Osteocyte (in vitro differentiated cells): Measurements from ENCODE around the gene TRIM4. TPM values are rescaled to one million over a fixed set of nuclear protein-coding genes. Genes with fewer than 3 reads are reported as not detected.
A peak's percentile ranks its signal among the peaks of the same experiment; 100 is the strongest.

Experiments
- DNase-seq: peaks from one replicate; pipeline ENCODE4 v3.0.0; 2021; ENCODE audit warnings: mixed read lengths; ENCODE audit not compliant: unreplicated experiment; ENCODE audit errors: extremely low spot score
- H3K27ac Mint-ChIP-seq: one replicate; pipeline ENCODE4 v1.8.0; 2021; ENCODE audit warnings: mild to moderate bottlenecking, mixed read lengths; ENCODE audit not compliant: unreplicated experiment
- H3K27me3 Mint-ChIP-seq: one replicate; pipeline ENCODE4 v1.8.0; 2021; ENCODE audit warnings: mixed read lengths; ENCODE audit not compliant: unreplicated experiment
- H3K36me3 Mint-ChIP-seq: one replicate; pipeline ENCODE4 v1.8.0; 2021; ENCODE audit warnings: mixed read lengths; ENCODE audit not compliant: unreplicated experiment
- H3K4me1 Mint-ChIP-seq: one replicate; pipeline ENCODE4 v1.8.0; 2021; ENCODE audit warnings: mixed read lengths; ENCODE audit not compliant: unreplicated experiment
- H3K4me3 Mint-ChIP-seq: one replicate; pipeline ENCODE4 v1.8.0; 2021; ENCODE audit warnings: mild to moderate bottlenecking, moderate library complexity, mixed read lengths; ENCODE audit not compliant: unreplicated experiment
- H3K9me3 Mint-ChIP-seq: one replicate; pipeline ENCODE4 v1.8.0; 2021; ENCODE audit warnings: mixed read lengths; ENCODE audit not compliant: unreplicated experiment
- total RNA-seq: library from RNA; stranded (reverse); gene quantifications from 2 replicates; pipeline ENCODE4 v1.2.1, GENCODE V29; 2021
- TF ChIP-seq, protein P1 (sequence below): fragments of 200-600 bp; sonication (generic); IDR thresholded peaks from 2 replicates; pipeline ENCODE4 v1.5.0; 2021; ENCODE audit warnings: antibody characterized with exemption, mild to moderate bottlenecking, moderate library complexity

The TRIM4 gene
- total RNA-seq, 1 donor from 2014 or later = 13.1 TPM

DNA sequence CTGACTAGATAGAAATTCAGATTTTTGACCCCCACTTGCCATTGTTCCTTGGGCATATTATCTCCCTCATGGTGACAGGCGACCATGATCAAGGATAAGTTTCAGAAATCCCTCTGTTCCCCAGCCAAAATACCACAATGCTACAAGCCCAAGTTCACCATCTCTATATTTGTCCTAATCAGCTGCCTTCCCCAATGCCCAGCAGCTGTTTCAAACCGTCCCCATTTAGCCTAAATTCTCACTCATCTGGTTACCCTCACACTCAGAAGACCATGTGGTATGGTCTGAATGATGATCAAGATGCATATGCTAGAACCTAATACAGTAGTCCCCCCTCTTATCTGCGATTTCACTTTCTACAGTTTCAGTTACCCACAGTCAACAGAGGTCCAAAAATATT lies 11.0 kb upstream of the TRIM4 start:
- Mint-ChIP-seq H3K4me1 (peaks cover 8% of the 10 kb centered on the region), H3K4me3 (no peak overlapping the region), H3K9me3 (no peaks in the 10 kb centered on the region), H3K36me3 (no peaks in the 10 kb centered on the region), H3K27me3 (peaks cover 62% of the 10 kb centered on the region), H3K27ac (no peak overlapping the region)
- TF ChIP-seq, protein P1, sequence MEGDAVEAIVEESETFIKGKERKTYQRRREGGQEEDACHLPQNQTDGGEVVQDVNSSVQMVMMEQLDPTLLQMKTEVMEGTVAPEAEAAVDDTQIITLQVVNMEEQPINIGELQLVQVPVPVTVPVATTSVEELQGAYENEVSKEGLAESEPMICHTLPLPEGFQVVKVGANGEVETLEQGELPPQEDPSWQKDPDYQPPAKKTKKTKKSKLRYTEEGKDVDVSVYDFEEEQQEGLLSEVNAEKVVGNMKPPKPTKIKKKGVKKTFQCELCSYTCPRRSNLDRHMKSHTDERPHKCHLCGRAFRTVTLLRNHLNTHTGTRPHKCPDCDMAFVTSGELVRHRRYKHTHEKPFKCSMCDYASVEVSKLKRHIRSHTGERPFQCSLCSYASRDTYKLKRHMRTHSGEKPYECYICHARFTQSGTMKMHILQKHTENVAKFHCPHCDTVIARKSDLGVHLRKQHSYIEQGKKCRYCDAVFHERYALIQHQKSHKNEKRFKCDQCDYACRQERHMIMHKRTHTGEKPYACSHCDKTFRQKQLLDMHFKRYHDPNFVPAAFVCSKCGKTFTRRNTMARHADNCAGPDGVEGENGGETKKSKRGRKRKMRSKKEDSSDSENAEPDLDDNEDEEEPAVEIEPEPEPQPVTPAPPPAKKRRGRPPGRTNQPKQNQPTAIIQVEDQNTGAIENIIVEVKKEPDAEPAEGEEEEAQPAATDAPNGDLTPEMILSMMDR = no peak
- DNase-seq = peak; percentile 13

DNA sequence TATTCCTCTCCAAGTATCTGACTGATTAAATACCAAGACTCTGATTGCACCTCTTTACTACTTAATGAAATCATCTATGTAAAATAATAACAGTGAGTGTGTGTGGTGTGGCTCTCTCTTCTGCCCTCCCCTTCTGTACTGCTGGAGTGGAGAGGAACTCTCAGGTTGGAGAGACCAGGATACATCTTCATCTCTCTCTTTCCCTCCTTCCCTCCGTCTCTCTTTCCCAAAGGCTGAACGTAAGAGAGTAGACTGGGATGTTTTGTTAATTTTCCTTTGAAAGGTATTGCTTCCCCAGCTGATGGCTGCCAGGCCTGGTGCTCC lies 10.4 kb upstream of the TRIM4 start:
- H3K27ac Mint-ChIP-seq = no peak overlapping the region

DNA sequence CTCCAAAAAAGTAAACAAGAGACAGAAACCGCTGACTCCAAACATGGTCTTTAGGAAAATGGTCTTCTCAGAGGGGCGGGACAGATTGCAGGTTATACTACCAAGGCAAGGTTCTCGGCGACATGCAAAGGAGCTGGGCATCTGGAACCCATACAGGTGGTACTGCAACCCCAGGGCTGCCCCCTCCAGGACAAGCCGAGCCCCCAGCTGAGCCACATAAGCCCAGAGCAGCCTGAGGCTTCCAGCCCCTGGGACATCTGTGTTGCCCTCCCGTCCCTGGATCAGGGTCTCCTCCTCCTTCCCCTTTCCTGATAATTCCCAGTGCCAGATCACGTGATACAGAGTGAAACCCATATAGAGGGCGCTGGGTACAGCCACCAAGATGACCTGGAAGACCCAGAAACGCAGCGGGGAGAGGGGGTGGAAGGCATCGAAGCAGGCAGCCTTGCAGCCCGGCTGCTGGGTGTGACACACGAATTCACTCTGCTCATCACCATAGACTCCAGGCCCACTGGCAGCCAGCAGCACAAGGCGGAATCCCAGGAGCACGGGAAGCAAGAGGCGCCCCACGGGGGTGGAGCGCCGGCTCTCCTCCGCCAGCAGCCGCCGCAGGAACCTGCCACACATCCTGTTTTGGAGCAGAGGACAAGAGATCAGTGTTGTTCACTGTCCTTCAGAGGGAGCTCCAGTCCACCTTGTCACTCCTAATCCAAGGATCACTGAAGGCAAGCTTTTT lies 9.8 kb upstream of the TRIM4 start, which contains the start of gene GJC3:
Gene GJC3 (minus strand): TSS at position 627 of the 736 bp plus-strand sequence. CDS start 0 bp downstream, at position 627.
- Mint-ChIP-seq H3K36me3 (no peaks in the 10 kb centered on the region), H3K4me3 (peak within 1 kb of the TSS; percentile 14)

More for the DNA sequence above, 10.4 kb upstream of the TRIM4 start:
- peaks cover 8% of the 10 kb centered on the region for H3K4me1 Mint-ChIP-seq
- TF ChIP-seq, protein P1 = no peak
- DNase-seq = peak; percentile 30
- H3K4me3 Mint-ChIP-seq = no peak overlapping the region
- H3K36me3 Mint-ChIP-seq = no peaks in the 10 kb centered on the region
- H3K9me3 Mint-ChIP-seq = no peaks in the 10 kb centered on the region
- H3K27me3 Mint-ChIP-seq = peaks cover 56% of the 10 kb centered on the region

DNA sequence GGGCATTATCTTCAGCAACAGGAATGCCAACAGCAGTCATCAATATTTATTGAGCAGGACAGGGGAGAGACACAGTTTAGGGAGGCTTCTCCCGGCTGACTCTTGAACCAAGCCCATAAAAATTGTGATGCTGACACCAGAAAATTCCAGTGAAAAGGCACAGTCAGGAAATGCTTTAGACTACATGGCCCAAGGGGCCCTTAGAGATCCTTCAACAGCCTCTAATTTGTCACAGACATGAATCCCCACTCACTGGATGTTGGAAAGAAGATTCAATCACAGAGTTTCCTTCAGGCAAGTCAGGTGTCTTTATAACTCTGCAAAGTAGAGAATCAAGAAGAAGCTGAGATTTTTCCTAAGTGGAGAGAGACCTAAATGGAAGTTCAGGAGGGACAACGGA lies 8.9 kb upstream of the TRIM4 start:
- H3K27ac Mint-ChIP-seq = no peak overlapping the region
- H3K4me1 Mint-ChIP-seq = peaks cover 8% of the 10 kb centered on the region
- H3K4me3 Mint-ChIP-seq = no peak overlapping the region
- no peak for DNase-seq
- H3K27me3 Mint-ChIP-seq = peaks cover 48% of the 10 kb centered on the region
- no peaks in the 10 kb centered on the region for H3K9me3 Mint-ChIP-seq
- TF ChIP-seq, protein P1 = no peak
- no peaks in the 10 kb centered on the region for H3K36me3 Mint-ChIP-seq

More for the DNA sequence above, 9.8 kb upstream of the TRIM4 start, which contains the start of gene GJC3:
- Mint-ChIP-seq H3K27me3 (peaks cover 53% of the 10 kb centered on the region), H3K9me3 (no peaks in the 10 kb centered on the region), H3K4me1 (peaks cover 8% of the 10 kb centered on the region), H3K27ac (no peak within 1 kb of the TSS)
- TF ChIP-seq, protein P1 = peak; percentile 36
- DNase-seq = peak; percentile 74

DNA sequence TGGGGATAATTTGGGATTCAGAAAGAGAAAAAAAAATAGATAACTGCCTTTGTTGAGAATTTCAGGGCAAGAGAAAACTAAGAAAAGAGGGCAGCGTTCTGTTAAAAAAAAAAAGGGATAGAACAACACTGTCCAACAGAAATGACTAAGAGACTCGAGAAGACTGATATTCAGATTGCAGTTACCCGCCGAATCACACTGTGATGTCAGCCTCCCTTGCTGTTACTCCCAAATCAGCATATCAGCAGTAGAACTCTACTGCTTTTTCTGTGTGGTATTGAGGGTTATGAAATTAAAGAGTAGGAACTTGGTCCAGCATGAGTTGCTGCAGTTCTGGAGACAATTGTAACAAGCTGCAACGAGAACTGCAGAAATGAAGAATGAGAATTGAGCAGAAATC lies 8.2 kb upstream of the TRIM4 start:
- H3K27ac Mint-ChIP-seq = no peak overlapping the region
- no peak for DNase-seq
- peaks cover 8% of the 10 kb centered on the region for H3K4me1 Mint-ChIP-seq
- TF ChIP-seq, protein P1 = no peak
- no peaks in the 10 kb centered on the region for H3K9me3 Mint-ChIP-seq
- peaks cover 48% of the 10 kb centered on the region for H3K27me3 Mint-ChIP-seq
- no peak overlapping the region for H3K4me3 Mint-ChIP-seq
- no peaks in the 10 kb centered on the region for H3K36me3 Mint-ChIP-seq
